HL-60 (cell line): ENCODE measurements around the gene AQP7.

Source experiments
- GABPA ChIP-seq: IDR thresholded peaks from 2 replicates; pipeline ENCODE4 v1.6.1; 2012; ENCODE audit warnings: low read depth
- TF ChIP-seq, protein P1 (sequence below): IDR thresholded peaks from one replicate; pipeline ENCODE4 v1.5.1; 2011; ENCODE audit warnings: low read length, control low read depth, inconsistent platforms; ENCODE audit not compliant: insufficient read depth

DNA sequence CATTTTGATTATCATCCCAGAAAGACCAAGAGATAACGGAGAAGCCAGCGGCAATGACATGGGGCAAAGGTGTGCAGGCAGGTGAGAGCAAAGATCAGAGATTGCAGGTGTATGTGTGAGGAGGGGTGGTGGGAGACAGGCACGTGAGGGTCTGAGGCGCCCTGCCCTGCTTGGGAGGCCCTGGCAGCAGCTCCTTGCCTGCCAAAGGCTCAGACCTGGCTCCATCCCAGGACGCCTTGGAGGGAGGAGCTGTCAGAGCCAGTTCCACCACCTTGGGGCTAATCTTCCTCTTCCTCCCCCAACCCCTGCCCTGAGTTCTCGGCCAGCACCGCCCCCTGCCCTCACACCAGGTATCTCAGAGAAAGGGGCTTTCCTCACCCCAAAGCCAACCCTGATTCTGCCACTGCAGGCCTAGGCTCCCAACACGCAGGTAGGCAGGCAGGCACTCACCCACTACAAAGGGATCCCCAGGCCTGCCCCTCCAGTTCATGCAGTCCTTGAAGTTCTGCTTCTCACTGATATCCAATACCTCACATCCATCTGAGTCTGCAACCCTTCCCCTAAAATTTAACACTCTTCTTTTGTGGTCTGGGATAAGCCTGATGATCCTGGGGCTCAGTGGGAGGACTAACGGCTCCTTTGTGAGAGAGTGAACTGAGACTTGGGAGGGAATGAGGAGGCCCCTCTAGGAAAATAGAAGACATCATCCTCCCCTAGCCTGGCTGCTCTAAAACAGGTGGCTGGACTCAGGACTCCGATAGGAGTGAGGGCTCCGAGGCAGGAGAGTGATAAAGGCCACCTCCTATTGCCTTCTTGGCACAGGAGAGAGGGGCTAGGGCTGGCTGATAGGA is 43.2 kb upstream of the AQP7 start:
- TF ChIP-seq, protein P1, sequence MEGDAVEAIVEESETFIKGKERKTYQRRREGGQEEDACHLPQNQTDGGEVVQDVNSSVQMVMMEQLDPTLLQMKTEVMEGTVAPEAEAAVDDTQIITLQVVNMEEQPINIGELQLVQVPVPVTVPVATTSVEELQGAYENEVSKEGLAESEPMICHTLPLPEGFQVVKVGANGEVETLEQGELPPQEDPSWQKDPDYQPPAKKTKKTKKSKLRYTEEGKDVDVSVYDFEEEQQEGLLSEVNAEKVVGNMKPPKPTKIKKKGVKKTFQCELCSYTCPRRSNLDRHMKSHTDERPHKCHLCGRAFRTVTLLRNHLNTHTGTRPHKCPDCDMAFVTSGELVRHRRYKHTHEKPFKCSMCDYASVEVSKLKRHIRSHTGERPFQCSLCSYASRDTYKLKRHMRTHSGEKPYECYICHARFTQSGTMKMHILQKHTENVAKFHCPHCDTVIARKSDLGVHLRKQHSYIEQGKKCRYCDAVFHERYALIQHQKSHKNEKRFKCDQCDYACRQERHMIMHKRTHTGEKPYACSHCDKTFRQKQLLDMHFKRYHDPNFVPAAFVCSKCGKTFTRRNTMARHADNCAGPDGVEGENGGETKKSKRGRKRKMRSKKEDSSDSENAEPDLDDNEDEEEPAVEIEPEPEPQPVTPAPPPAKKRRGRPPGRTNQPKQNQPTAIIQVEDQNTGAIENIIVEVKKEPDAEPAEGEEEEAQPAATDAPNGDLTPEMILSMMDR: no peak
- no peak for TF ChIP-seq GABPA
